Osteocyte (in vitro differentiated cells): ENCODE results near the gene CBX4. TPM values are rescaled to one million over a fixed set of nuclear protein-coding genes. Genes with fewer than 3 reads are reported as not detected.

Experiments used
- DNase-seq: peaks from one replicate; pipeline ENCODE4 v3.0.0; 2021; ENCODE audit warnings: mixed read lengths; ENCODE audit not compliant: unreplicated experiment; ENCODE audit errors: extremely low spot score
- H3K27ac Mint-ChIP-seq: one replicate; pipeline ENCODE4 v1.8.0; 2021; ENCODE audit warnings: mild to moderate bottlenecking, mixed read lengths; ENCODE audit not compliant: unreplicated experiment
- H3K27me3 Mint-ChIP-seq: one replicate; pipeline ENCODE4 v1.8.0; 2021; ENCODE audit warnings: mixed read lengths; ENCODE audit not compliant: unreplicated experiment
- H3K36me3 Mint-ChIP-seq: one replicate; pipeline ENCODE4 v1.8.0; 2021; ENCODE audit warnings: mixed read lengths; ENCODE audit not compliant: unreplicated experiment
- H3K4me1 Mint-ChIP-seq: one replicate; pipeline ENCODE4 v1.8.0; 2021; ENCODE audit warnings: mixed read lengths; ENCODE audit not compliant: unreplicated experiment
- H3K4me3 Mint-ChIP-seq: one replicate; pipeline ENCODE4 v1.8.0; 2021; ENCODE audit warnings: mild to moderate bottlenecking, moderate library complexity, mixed read lengths; ENCODE audit not compliant: unreplicated experiment
- H3K9me3 Mint-ChIP-seq: one replicate; pipeline ENCODE4 v1.8.0; 2021; ENCODE audit warnings: mixed read lengths; ENCODE audit not compliant: unreplicated experiment
- CTCF ChIP-seq: fragments of 200-600 bp; sonication (generic); IDR thresholded peaks from 2 replicates; pipeline ENCODE4 v1.5.0; 2021; ENCODE audit warnings: antibody characterized with exemption, mild to moderate bottlenecking, moderate library complexity
- total RNA-seq: library from RNA; stranded (reverse); gene quantifications from 2 replicates; pipeline ENCODE4 v1.2.1, GENCODE V29; 2021

The CBX4 gene
- total RNA-seq, 1 donor from 2014 or later = 23.2 TPM

- no peak overlapping the region for H3K4me3 Mint-ChIP-seq
Observed at GRCh38 chr17:79806446-79806760, 32.8 kb downstream of the CBX4 start.

GRCh38 chr17:79804856-79805696 is 34.2 kb downstream of the CBX4 start:
- H3K9me3 Mint-ChIP-seq = no peaks in the 10 kb centered on the region
- H3K27ac Mint-ChIP-seq = no peak overlapping the region
- DNase-seq = no peak
- H3K27me3 Mint-ChIP-seq = peaks cover 75% of the 10 kb centered on the region
- H3K36me3 Mint-ChIP-seq = no peaks in the 10 kb centered on the region
- H3K4me3 Mint-ChIP-seq = no peak overlapping the region
- peaks cover 21% of the 10 kb centered on the region for H3K4me1 Mint-ChIP-seq
- TF ChIP-seq CTCF = no peak

More at GRCh38 chr17:79806446-79806760, 32.8 kb downstream of the CBX4 start:
- TF ChIP-seq CTCF = no peak
- H3K9me3 Mint-ChIP-seq = no peaks in the 10 kb centered on the region
- H3K27ac Mint-ChIP-seq = no peak overlapping the region
- DNase-seq = no peak
- H3K27me3 Mint-ChIP-seq = peaks cover 74% of the 10 kb centered on the region
- peaks cover 18% of the 10 kb centered on the region for H3K4me1 Mint-ChIP-seq
- no peaks in the 10 kb centered on the region for H3K36me3 Mint-ChIP-seq

- Mint-ChIP-seq H3K27ac (no peak overlapping the region), H3K27me3 (peaks cover 80% of the 10 kb centered on the region), H3K4me1 (peaks cover 25% of the 10 kb centered on the region), H3K4me3 (peak overlapping the region; percentile 50), H3K9me3 (no peaks in the 10 kb centered on the region), H3K36me3 (no peaks in the 10 kb centered on the region)
- TF ChIP-seq CTCF = no peak
- DNase-seq = peak; percentile 84
Observed at GRCh38 chr17:79803997-79804855, 35.0 kb downstream of the CBX4 start.

GRCh38 chr17:79803421-79803996 is 35.7 kb downstream of the CBX4 start:
- no peaks in the 10 kb centered on the region for H3K9me3 Mint-ChIP-seq
- no peak overlapping the region for H3K27ac Mint-ChIP-seq
- H3K4me3 Mint-ChIP-seq = no peak overlapping the region
- no peak for DNase-seq
- peaks cover 78% of the 10 kb centered on the region for H3K27me3 Mint-ChIP-seq
- H3K4me1 Mint-ChIP-seq = peaks cover 29% of the 10 kb centered on the region
- no peaks in the 10 kb centered on the region for H3K36me3 Mint-ChIP-seq
- no peak for TF ChIP-seq CTCF
